Glutamatergic neuron (in vitro differentiated cells): ENCODE measurements around the gene KCNMA1. TPM values are rescaled to one million over a fixed set of nuclear protein-coding genes. Genes with fewer than 3 reads are reported as not detected.
A peak's percentile ranks its signal among the peaks of the same experiment; 100 is the strongest.

Experiments
- DNase-seq: peaks from one replicate; pipeline ENCODE4 v3.0.0; 2022
- H3K27ac Mint-ChIP-seq: one replicate; pipeline ENCODE4 v1.8.0; 2020; ENCODE audit warnings: mild to moderate bottlenecking, mixed read lengths, inconsistent platforms; ENCODE audit not compliant: unreplicated experiment
- H3K27me3 Mint-ChIP-seq: one replicate; pipeline ENCODE4 v1.8.0; 2020; ENCODE audit warnings: mild to moderate bottlenecking, moderate library complexity, mixed read lengths, inconsistent platforms; ENCODE audit not compliant: unreplicated experiment
- H3K36me3 Mint-ChIP-seq: one replicate; pipeline ENCODE4 v1.8.0; 2020; ENCODE audit warnings: mild to moderate bottlenecking, mixed read lengths, inconsistent platforms; ENCODE audit not compliant: unreplicated experiment
- H3K4me1 Mint-ChIP-seq: one replicate; pipeline ENCODE4 v1.8.0; 2020; ENCODE audit warnings: mild to moderate bottlenecking, low read depth, mixed read lengths, inconsistent platforms; ENCODE audit not compliant: unreplicated experiment
- H3K4me3 Mint-ChIP-seq: one replicate; pipeline ENCODE4 v1.8.0; 2020; ENCODE audit warnings: mild to moderate bottlenecking, mixed read lengths, inconsistent platforms; ENCODE audit not compliant: unreplicated experiment
- H3K9me3 Mint-ChIP-seq: one replicate; pipeline ENCODE4 v1.8.0; 2020; ENCODE audit warnings: mild to moderate bottlenecking, moderate library complexity, mixed read lengths, inconsistent platforms; ENCODE audit not compliant: unreplicated experiment
- total RNA-seq: library from RNA; stranded (reverse); fragmentation: NEBNext Ultra II Directional; extraction: Animal tissue kit (Norgen Biotek cat#: 25700); gene quantifications from one replicate; pipeline ENCODE4 v1.2.1, GENCODE V29; 2021; ENCODE audit not compliant: unreplicated experiment
- TF ChIP-seq, protein P1 (sequence below): fragments of 200-600 bp; sonication (generic); IDR thresholded peaks from one replicate; pipeline ENCODE4 v1.5.0; 2021; ENCODE audit not compliant: partially characterized antibody, unreplicated experiment

KCNMA1 gene
- total RNA-seq, 1 donor from 2014 or later = 3.2 TPM

DNA sequence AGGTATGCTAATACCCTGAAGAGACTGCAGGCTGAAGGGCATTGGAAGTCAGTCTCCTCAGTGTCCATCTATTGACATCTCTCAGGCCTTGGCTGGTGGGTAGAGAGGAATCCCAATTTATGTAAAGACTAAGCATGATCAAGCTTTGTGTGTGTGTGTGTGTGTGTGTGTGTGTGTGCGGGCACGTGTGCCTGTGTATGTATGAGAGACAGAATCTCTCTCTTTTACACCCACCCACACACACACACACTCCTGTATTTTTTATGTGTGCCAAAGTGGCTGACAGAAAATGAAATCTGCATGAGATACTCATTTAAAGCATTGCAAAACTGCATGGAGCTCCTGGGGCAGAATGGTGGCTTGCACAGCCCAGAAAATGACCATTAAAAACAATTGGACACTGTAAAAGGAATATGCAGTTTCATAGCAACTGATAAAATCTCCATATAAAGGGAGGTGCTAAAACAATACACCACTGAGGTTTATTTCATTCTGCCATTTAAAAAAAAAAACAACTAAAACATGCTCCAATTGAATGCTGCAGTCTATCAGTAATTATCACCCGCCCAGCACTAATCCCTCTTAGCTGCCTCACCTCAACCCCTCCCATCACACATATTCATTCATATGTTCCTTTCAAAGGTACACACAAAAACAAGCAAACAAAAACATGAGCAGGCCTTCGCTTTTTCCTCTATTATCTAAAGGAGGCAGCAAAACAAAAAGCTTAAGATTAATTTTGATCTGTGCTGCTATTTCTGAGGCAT, 385.0 kb downstream of the KCNMA1 start:
- H3K4me1 Mint-ChIP-seq = peaks cover 21% of the 10 kb centered on the region
- no peaks in the 10 kb centered on the region for H3K27me3 Mint-ChIP-seq
- DNase-seq = no peak
- peak overlapping the region; percentile 25 for H3K27ac Mint-ChIP-seq
- H3K9me3 Mint-ChIP-seq = peaks cover 3% of the 10 kb centered on the region
- peaks cover 5% of the 10 kb centered on the region for H3K36me3 Mint-ChIP-seq
- no peak overlapping the region for H3K4me3 Mint-ChIP-seq
- TF ChIP-seq, protein P1, sequence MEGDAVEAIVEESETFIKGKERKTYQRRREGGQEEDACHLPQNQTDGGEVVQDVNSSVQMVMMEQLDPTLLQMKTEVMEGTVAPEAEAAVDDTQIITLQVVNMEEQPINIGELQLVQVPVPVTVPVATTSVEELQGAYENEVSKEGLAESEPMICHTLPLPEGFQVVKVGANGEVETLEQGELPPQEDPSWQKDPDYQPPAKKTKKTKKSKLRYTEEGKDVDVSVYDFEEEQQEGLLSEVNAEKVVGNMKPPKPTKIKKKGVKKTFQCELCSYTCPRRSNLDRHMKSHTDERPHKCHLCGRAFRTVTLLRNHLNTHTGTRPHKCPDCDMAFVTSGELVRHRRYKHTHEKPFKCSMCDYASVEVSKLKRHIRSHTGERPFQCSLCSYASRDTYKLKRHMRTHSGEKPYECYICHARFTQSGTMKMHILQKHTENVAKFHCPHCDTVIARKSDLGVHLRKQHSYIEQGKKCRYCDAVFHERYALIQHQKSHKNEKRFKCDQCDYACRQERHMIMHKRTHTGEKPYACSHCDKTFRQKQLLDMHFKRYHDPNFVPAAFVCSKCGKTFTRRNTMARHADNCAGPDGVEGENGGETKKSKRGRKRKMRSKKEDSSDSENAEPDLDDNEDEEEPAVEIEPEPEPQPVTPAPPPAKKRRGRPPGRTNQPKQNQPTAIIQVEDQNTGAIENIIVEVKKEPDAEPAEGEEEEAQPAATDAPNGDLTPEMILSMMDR = no peak

DNA sequence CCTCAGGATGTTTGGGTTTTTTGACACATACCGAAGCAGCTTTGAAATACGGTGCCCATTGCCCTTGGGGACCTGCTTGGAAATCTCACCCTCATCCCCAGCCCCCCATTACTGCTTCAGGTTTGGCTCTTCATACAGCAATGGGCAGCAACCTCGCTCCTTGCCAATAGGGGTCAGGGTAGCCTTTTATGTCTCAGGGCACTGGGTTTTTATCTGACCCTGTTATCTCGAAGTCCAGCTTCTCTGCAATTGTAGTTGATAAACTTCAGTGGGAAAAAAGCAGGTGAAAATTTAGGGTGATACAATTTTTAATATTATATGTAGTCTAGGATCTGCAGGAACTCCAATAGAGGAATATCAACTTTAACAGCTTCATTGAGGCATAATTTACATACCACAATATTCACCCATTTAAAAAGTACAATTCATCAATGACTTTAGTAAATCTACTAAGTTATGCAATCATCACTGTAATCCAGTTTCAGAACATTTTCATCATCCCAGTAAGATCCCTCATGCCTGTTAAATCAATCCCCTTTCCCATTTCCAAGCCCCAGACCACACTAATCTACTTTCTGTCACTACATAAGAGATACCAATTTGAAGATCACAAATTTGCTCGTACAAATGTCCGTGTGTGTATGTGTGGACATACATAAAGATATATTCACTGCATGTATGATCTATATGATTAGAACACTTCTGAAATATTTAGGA, 386.2 kb downstream of the KCNMA1 start:
- peak; percentile 58 for DNase-seq
- peaks cover 3% of the 10 kb centered on the region for H3K9me3 Mint-ChIP-seq

DNA sequence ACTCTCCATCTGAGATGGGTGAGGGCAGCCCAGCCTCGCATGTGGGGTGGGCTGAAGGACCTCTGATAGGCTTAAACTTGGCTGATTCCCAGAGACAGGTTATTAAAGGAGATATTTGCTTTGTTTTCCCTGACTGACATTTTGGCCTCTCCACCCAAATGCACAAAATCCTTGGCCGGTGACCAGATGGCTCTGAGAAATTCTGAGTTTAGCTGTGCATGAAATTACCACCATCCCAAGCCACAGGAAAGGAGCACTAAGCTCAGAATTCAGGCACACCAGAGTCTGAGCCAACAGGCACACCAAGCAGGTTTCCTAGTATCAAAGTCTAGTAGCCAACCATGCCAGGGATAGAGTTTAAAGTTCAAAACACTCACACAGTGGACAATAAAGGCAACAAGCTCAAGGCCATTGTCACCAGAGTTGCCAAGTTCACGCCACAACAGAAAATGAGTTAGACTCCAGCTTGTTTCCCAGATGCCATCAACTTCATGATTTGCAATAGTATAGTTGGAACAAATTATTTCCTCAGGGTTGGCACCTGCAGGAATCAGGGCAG, 387.6 kb downstream of the KCNMA1 start:
- H3K27ac Mint-ChIP-seq = no peak overlapping the region
- TF ChIP-seq, protein P1 = no peak
- DNase-seq = no peak
- no peaks in the 10 kb centered on the region for H3K36me3 Mint-ChIP-seq
- H3K9me3 Mint-ChIP-seq = peaks cover 3% of the 10 kb centered on the region
- no peaks in the 10 kb centered on the region for H3K27me3 Mint-ChIP-seq
- H3K4me1 Mint-ChIP-seq = peaks cover 21% of the 10 kb centered on the region
- H3K4me3 Mint-ChIP-seq = no peak overlapping the region

More for the DNA sequence above, 386.2 kb downstream of the KCNMA1 start:
- TF ChIP-seq, protein P1 = peak; percentile 74
- Mint-ChIP-seq H3K4me1 (peaks cover 21% of the 10 kb centered on the region), H3K27ac (no peak overlapping the region), H3K27me3 (no peaks in the 10 kb centered on the region), H3K4me3 (no peak overlapping the region), H3K36me3 (no peaks in the 10 kb centered on the region)

DNA sequence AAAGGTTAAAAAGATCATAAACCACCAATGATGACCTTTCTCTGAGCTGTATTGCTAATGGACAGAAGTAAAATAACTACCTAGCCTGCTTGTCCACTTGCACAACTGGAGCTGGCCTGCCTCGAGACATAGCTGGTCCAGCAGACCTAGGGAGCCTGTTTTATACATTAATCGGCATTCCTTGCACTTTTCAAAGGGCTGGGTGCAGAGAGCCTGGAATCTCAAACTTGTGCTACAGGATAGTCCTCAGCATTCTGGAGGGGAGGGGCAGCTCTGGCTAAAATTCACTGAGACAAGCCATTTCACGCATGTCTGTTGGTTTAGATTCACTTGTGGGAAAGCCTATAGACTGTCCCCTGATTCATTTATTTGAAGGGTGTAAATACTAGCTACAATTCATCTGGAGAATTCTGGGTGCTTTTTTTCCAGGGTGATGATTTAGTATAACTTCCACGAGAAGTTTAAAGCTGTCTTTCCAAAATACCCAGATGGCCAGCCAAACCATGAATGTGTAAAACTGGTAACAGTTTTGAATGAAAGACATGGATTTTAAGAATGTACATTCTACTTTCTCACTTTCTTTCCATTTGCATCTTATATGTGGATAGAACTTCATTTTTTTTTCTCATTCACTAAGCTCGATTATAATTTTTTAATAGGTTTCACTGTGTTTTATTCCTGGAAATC, 389.4 kb downstream of the KCNMA1 start:
- TF ChIP-seq, protein P1 = no peak
- Mint-ChIP-seq H3K4me1 (peaks cover 20% of the 10 kb centered on the region), H3K27me3 (no peaks in the 10 kb centered on the region)

More for the DNA sequence above, 389.4 kb downstream of the KCNMA1 start:
- no peaks in the 10 kb centered on the region for H3K36me3 Mint-ChIP-seq
- no peak overlapping the region for H3K4me3 Mint-ChIP-seq
- no peak overlapping the region for H3K27ac Mint-ChIP-seq
- no peak for DNase-seq
- H3K9me3 Mint-ChIP-seq = peaks cover 3% of the 10 kb centered on the region
